CD8-positive, alpha-beta memory T cell (primary cell): Measurements from ENCODE around the gene LMLN. TPM values are rescaled to one million over a fixed set of nuclear protein-coding genes. Genes with fewer than 3 reads are reported as not detected.

Experiments used
- CTCF ChIA-PET: fragments of 350-600 bp; sonication (Branson Sonifier 250); formaldehyde crosslinking; loops from one replicate; lab custom pipeline; 2021; ENCODE audit warnings: antibody characterized with exemption; lab: Charles Lee
- POLR2A ChIA-PET: fragments of 350-600 bp; sonication (Branson Sonifier 250); formaldehyde crosslinking; loops from one replicate; lab custom pipeline; 2021; ENCODE audit warnings: antibody characterized with exemption; lab: Charles Lee
- DNase-seq, 5 donors: peaks; one replicate each; pipeline versions ENCODE4 v3.0.0 to v3.0.0-alpha.2; 2020 to 2022; ENCODE audit warnings: mixed read lengths in 1 of 5
- H3K27ac ChIP-seq: one replicate; pipeline ENCODE4 v1.7.0; 2013; ENCODE audit warnings: low read depth, mild to moderate bottlenecking, low read length, moderate library complexity
- H3K27me3 ChIP-seq: 2 replicates; pipeline ENCODE4 v1.7.0; 2013; ENCODE audit warnings: low read length, mild to moderate bottlenecking; ENCODE audit not compliant: insufficient read depth, poor library complexity, severe bottlenecking
- H3K36me3 ChIP-seq: 2 replicates; pipeline ENCODE4 v1.7.0; 2013; ENCODE audit warnings: mild to moderate bottlenecking, low read length, moderate library complexity; ENCODE audit not compliant: insufficient read depth
- H3K4me1 ChIP-seq: 2 replicates; pipeline ENCODE4 v1.7.0; 2013; ENCODE audit warnings: mild to moderate bottlenecking, low read length, moderate library complexity; ENCODE audit not compliant: insufficient read depth
- H3K4me3 ChIP-seq: 2 replicates; pipeline ENCODE4 v1.7.0; 2013; ENCODE audit warnings: mild to moderate bottlenecking, low read length
- H3K9me3 ChIP-seq: 2 replicates; pipeline ENCODE4 v1.7.0; 2013; ENCODE audit warnings: mild to moderate bottlenecking, low read length
- H3K27ac Mint-ChIP-seq, 8 donors: one replicate each; pipeline ENCODE4 v1.8.0; 2020 to 2021; ENCODE audit warnings: mixed read lengths in 8 of 8, mild to moderate bottlenecking in 6 of 8, inconsistent platforms in 3 of 8, moderate library complexity in 3 of 8
- H3K27me3 Mint-ChIP-seq, 2 donors: one replicate each; pipeline ENCODE4 v1.8.0; 2020 to 2021; ENCODE audit warnings: mixed read lengths in 2 of 2, mild to moderate bottlenecking in 1 of 2, moderate library complexity in 1 of 2
- H3K36me3 Mint-ChIP-seq, 3 donors: one replicate each; pipeline ENCODE4 v1.8.0; 2020 to 2021; ENCODE audit warnings: mixed read lengths in 3 of 3, inconsistent platforms in 1 of 3, mild to moderate bottlenecking in 1 of 3
- H3K4me1 Mint-ChIP-seq, 3 donors: one replicate each; pipeline ENCODE4 v1.8.0; 2020 to 2021; ENCODE audit warnings: mixed read lengths in 3 of 3, inconsistent platforms in 1 of 3, mild to moderate bottlenecking in 1 of 3
- H3K4me3 Mint-ChIP-seq, 7 donors: one replicate each; pipeline ENCODE4 v1.8.0; 2020 to 2021; ENCODE audit warnings: mixed read lengths in 7 of 7, mild to moderate bottlenecking in 6 of 7, moderate library complexity in 4 of 7, inconsistent platforms in 2 of 7
- H3K9me3 Mint-ChIP-seq, 5 donors: one replicate each; pipeline ENCODE4 v1.8.0; 2020 to 2022; ENCODE audit warnings: mixed read lengths in 5 of 5, mild to moderate bottlenecking in 3 of 5, moderate library complexity in 2 of 5, inconsistent platforms in 1 of 5
- polyA plus RNA-seq: library from polyadenylated mRNA; unstranded; fragments of 300-500 nt; fragmentation: Illumina TruSeq; gene quantifications from one replicate; pipeline ENCODE4 v1.2.3, GENCODE V29; 2021
- total RNA-seq, 2 experiments: library from RNA; stranded (reverse); gene quantifications; one replicate each; pipeline ENCODE4 v1.2.3, GENCODE V29; 2021

The LMLN gene
- total and polyA plus RNA-seq, 3 experiments from 2014 or later: 2.4 to 7.4 (median 7.3) TPM

DNA sequence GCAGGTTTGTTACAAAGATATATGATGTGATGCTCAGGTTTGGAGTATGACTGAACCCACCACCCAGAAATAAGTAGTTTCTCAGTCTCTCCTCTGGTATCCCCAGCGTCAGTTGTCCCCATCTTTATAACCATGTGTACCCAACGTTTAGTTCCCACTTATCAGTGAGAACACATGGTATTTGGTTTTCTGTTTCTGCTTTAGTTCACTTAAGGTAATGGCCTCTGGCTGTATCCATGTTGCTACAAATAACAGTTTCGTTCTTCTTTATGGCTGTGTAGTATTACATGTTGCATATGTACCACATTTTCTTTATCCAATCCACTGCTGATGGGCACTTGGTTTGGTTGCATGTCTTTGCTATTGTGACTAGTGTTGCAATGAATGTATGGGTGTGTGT lies 132.3 kb downstream of the LMLN start:
- Mint-ChIP-seq H3K27ac (no peak overlapping the region), H3K9me3 (peaks cover 3 to 25% (median 14%) of the 10 kb centered on the region in 5 donors), H3K27me3 (peaks cover 27 to 55% of the 10 kb centered on the region in 2 donors), H3K36me3 (no peaks in the 10 kb centered on the region), H3K4me1 (no peaks in the 10 kb centered on the region), H3K4me3 (no peak overlapping the region)
- H3K27me3 ChIP-seq: no peaks in the 10 kb centered on the region
- no peak for DNase-seq
- ChIA-PET POLR2A (no interaction called here), CTCF (interaction anchor here (2.7 kb wide), 1 partner anchor 12 kb away, joined by 13 read pairs; no protein-coding TSS in a partner anchor)
- H3K36me3 ChIP-seq: no peaks in the 10 kb centered on the region
- no peak overlapping the region for H3K27ac ChIP-seq
- no peaks in the 10 kb centered on the region for H3K9me3 ChIP-seq
- H3K4me1 ChIP-seq: no peaks in the 10 kb centered on the region
- no peak overlapping the region for H3K4me3 ChIP-seq

DNA sequence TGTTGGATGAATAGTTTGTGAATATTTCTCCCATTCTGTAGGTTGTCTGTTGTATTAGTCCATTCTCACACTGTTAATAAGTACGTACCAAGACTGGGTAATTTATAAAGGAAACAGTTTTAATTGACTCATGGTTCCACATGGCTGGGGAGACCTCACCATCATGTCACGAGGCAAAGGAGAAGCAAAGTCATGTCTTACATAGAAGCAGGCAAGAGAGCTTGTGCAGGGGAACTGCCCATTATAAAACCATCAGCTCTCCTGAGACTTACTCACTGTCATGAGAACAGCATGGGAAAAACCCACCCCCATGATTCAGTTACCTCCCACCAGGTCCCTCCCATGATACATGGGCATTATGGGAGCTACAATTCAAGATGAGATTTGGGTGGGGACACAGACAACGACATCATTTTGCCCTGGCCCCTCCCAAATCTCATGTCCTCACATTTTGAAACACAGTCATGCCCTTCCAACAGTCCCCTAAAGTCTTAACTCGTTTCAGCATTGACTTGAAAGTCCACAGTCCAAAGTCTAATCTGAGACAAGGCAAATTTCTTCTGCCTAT lies 133.2 kb downstream of the LMLN start:
- Histone ChIP-seq H3K4me1 (no peaks in the 10 kb centered on the region), H3K36me3 (no peaks in the 10 kb centered on the region), H3K27ac (no peak overlapping the region), H3K4me3 (no peak overlapping the region), H3K9me3 (no peaks in the 10 kb centered on the region), H3K27me3 (no peaks in the 10 kb centered on the region)
- Mint-ChIP-seq H3K36me3 (no peaks in the 10 kb centered on the region), H3K4me3 (no peak overlapping the region), H3K4me1 (no peaks in the 10 kb centered on the region), H3K27ac (no peak overlapping the region), H3K9me3 (peaks cover 4 to 26% (median 15%) of the 10 kb centered on the region in 5 donors), H3K27me3 (peaks cover 24 to 48% of the 10 kb centered on the region in 2 donors)
- no peak for DNase-seq
- ChIA-PET POLR2A (no interaction called here), CTCF (no interaction called here)

Other genes starting within 250 kb of the LMLN start
- 10 to 100 TPM; 43.2 to 45.9 TPM for gene RUBCN, start 223.3 kb upstream of the LMLN start, total RNA-seq
- gene RUBCN, start 223.3 kb upstream of the LMLN start, polyA plus RNA-seq: 26.6 TPM
- gene FYTTD1, start 210.3 kb upstream of the LMLN start, total RNA-seq: 10 to 100 TPM; 47.6 to 54.8 TPM
- gene FYTTD1, start 210.3 kb upstream of the LMLN start, polyA plus RNA-seq: 102 TPM
- gene LRCH3, start 169.0 kb upstream of the LMLN start, total RNA-seq: 10 to 100 TPM; 51.2 to 56.3 TPM
- gene LRCH3, start 169.0 kb upstream of the LMLN start, polyA plus RNA-seq: 26.5 TPM
- 1,000 to 10,000 TPM; 1,301 to 1,320 TPM for gene RPL35A, start 10.0 kb upstream of the LMLN start, total RNA-seq
- 1,628 TPM for gene RPL35A, start 10.0 kb upstream of the LMLN start, polyA plus RNA-seq